GM18517 (cell line): Measurements from ENCODE around the gene BLOC1S2.
"Not testable (repeated sequence)": the region's sequence is repeated elsewhere in the genome, so short reads cannot be mapped to it uniquely, and the experiment has no call there.

Experiments used
- ATAC-seq: cut with Tn5 transposase; IDR thresholded peaks from one replicate; pipeline ENCODE4 v1.9.1; 2021; ENCODE audit warnings: mild to moderate bottlenecking, moderate library complexity; ENCODE audit not compliant: unreplicated experiment

BLOC1S2 gene

GRCh38 chr10:100286051-100287033, at the start of gene BLOC1S2:
Gene BLOC1S2, minus strand, starts transcription at chr10:100286680. Its CDS starts 21 bp downstream, at chr10:100286659.
- peak; percentile 87 for ATAC-seq

GRCh38 chr10:100334762-100335161, 48.3 kb upstream of the BLOC1S2 start:
- ATAC-seq: no peak

GRCh38 chr10:100333661-100334440, 47.4 kb upstream of the BLOC1S2 start:
- ATAC-seq: no peak

GRCh38 chr10:100333106-100333505, 46.6 kb upstream of the BLOC1S2 start:
- ATAC-seq: no peak

- no peak for ATAC-seq
Observed at GRCh38 chr10:100330079-100330478, 43.6 kb upstream of the BLOC1S2 start, which contains the start of gene PKD2L1. Gene PKD2L1, minus strand, starts transcription at chr10:100330228. Its CDS starts 125 bp downstream, at chr10:100330103.

- no peak for ATAC-seq
Observed at GRCh38 chr10:100328198-100328597, 41.7 kb upstream of the BLOC1S2 start.

- ATAC-seq: no peak
Observed at GRCh38 chr10:100327718-100328009, 41.2 kb upstream of the BLOC1S2 start.

- ATAC-seq: peak; percentile 99
Observed at GRCh38 chr10:100327007-100327717, 40.7 kb upstream of the BLOC1S2 start.

GRCh38 chr10:100325158-100325557, 38.7 kb upstream of the BLOC1S2 start:
- no peak for ATAC-seq

- no peak for ATAC-seq
Observed at GRCh38 chr10:100319707-100320402, 33.4 kb upstream of the BLOC1S2 start.

- no peak for ATAC-seq
Observed at GRCh38 chr10:100318207-100318606, 31.7 kb upstream of the BLOC1S2 start.

- no peak for ATAC-seq
Observed at GRCh38 chr10:100315615-100316014, 29.1 kb upstream of the BLOC1S2 start.

GRCh38 chr10:100311298-100311697, 24.8 kb upstream of the BLOC1S2 start:
- ATAC-seq: no peak

GRCh38 chr10:100307684-100308083, 21.2 kb upstream of the BLOC1S2 start:
- no peak for ATAC-seq

- no peak for ATAC-seq
Observed at GRCh38 chr10:100306861-100307260, 20.4 kb upstream of the BLOC1S2 start.

GRCh38 chr10:100304414-100304813, 17.9 kb upstream of the BLOC1S2 start:
- ATAC-seq: no peak

GRCh38 chr10:100303724-100304319, 17.3 kb upstream of the BLOC1S2 start:
- ATAC-seq: no peak

- not testable (repeated sequence) for ATAC-seq
Observed at GRCh38 chr10:100301123-100301522, 14.6 kb upstream of the BLOC1S2 start.

- ATAC-seq: no peak
Observed at GRCh38 chr10:100297242-100297641, 10.8 kb upstream of the BLOC1S2 start.

GRCh38 chr10:100293066-100293465, 6.6 kb upstream of the BLOC1S2 start:
- ATAC-seq: no peak
